Measurements from ENCODE around the gene REG4. TPM values are rescaled to one million over a fixed set of nuclear protein-coding genes. Genes with fewer than 3 reads are reported as not detected.

Gene REG4
- total and polyA plus RNA-seq, 11 donors, result 0.07 TPM; not detected in 10

DNA sequence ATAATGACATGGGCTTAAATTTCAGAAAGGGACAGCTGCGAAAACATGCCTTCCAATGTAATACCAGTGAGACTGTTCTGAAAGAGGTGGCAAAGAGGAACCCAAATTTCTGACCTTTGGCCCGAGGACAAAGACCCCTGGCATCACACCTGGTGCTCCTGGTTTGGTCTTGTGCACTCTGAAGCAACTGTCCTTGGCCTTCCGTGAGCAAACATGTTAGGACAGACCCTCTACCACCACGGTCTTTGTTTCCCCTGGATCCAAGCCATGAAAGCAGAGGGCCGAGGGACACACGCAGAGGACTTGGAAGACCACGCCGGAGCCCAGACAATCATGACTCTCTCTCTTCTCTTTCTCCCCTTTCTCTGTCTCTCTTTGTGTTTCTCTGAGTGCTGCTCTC is 6.0 kb downstream of the REG4 start:
- no peak for DNase-seq
- Histone ChIP-seq H3K36me3 (no peaks in the 10 kb centered on the region), H3K27me3 (peaks cover 0 to 19% (median 0%) of the 10 kb centered on the region in 9 donors), H3K4me1 (no peaks in the 10 kb centered on the region), H3K9me3 (no peaks in the 10 kb centered on the region), H3K27ac (no peak overlapping the region), H3K4me3 (no peak overlapping the region)
- no peak for ATAC-seq
- intact Hi-C loops (cut with DNase I), result loop anchor here in 3 of 10 donors (5.0 to 10.0 kb wide), 2 partner anchors 60 to 63 kb away; no protein-coding TSS in a partner anchor
- no peak for TF ChIP-seq POLR2A (IDR thresholded peaks at IDR 0.05)
- TF ChIP-seq, protein P1, sequence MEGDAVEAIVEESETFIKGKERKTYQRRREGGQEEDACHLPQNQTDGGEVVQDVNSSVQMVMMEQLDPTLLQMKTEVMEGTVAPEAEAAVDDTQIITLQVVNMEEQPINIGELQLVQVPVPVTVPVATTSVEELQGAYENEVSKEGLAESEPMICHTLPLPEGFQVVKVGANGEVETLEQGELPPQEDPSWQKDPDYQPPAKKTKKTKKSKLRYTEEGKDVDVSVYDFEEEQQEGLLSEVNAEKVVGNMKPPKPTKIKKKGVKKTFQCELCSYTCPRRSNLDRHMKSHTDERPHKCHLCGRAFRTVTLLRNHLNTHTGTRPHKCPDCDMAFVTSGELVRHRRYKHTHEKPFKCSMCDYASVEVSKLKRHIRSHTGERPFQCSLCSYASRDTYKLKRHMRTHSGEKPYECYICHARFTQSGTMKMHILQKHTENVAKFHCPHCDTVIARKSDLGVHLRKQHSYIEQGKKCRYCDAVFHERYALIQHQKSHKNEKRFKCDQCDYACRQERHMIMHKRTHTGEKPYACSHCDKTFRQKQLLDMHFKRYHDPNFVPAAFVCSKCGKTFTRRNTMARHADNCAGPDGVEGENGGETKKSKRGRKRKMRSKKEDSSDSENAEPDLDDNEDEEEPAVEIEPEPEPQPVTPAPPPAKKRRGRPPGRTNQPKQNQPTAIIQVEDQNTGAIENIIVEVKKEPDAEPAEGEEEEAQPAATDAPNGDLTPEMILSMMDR (IDR thresholded peaks at IDR 0.05), result no peak
- WGBS, 4 donors, result 85 to 92% (median 86%) methylated on average over 8 of the region's 8 CpGs

DNA sequence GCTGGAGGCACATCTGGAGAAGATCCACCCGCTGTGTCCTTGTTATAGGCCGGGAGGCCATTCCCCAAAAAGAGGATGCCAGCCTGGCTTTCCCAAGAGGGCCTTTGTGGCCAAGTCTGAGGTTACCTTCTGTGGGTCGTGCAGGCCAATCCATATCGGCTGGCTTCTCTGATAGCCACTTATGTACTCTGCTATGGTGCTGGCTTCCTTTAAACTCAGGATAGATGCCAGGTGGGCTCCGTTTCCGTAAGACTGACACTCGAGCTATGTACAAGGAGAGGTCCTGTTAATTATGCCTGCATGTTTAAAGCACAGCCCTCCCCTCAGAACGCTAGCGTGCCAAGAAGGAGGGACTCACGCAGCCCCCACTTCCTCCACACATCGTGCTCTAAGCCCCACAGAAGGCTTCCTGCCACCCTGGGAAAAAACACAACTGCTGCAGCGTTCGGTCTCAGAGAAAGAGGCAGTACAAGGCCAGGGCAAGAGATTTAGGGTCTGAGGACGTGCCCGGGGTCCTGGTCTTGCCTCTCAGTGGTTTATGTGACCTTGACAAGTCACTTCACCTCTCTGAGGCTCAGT is 11.6 kb downstream of the REG4 start:
- intact Hi-C loops (cut with DNase I), result loop anchor here in 1 of 10 donors (10.0 kb wide), 1 partner anchor 55 kb away; no protein-coding TSS in a partner anchor
- H3K27me3 ChIP-seq, result no peaks in the 10 kb centered on the region
- H3K27ac ChIP-seq, result no peak overlapping the region
- DNase-seq, result no peak
- H3K4me1 ChIP-seq, result no peaks in the 10 kb centered on the region
- TF ChIP-seq POLR2A (IDR thresholded peaks at IDR 0.05), result no peak
- TF ChIP-seq, protein P1 (IDR thresholded peaks at IDR 0.05), result no peak
- ATAC-seq, result no peak
- H3K4me3 ChIP-seq, result no peak overlapping the region
- WGBS, 4 donors, result 75 to 81% (median 79%) methylated on average over 15 of the region's 15 CpGs
- no peaks in the 10 kb centered on the region for H3K36me3 ChIP-seq
- H3K9me3 ChIP-seq, result no peaks in the 10 kb centered on the region

DNA sequence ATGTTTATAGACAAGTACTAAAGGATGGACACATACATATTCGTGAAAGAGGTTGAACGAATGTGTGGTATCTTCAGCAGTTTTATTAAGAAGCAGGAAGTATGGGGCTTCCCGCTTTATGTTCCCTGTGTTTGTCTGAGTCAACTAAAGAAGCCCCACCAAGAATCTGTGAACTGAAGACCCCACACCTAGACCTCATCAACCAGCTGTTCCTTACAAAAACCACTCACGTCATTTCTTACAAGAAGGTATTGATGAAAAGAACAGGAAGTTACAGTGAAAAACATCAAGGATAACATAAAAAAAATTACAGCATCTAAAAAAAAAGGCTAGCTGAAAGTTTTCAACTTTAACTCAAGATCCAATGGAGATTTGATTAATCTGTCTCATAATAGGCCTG is 12.3 kb downstream of the REG4 start:
- intact Hi-C loops (cut with DNase I), result no loop called here
- H3K4me3 ChIP-seq, result no peak overlapping the region
- ATAC-seq, result no peak
- TF ChIP-seq, protein P1 (IDR thresholded peaks at IDR 0.05), result no peak
- TF ChIP-seq POLR2A (IDR thresholded peaks at IDR 0.05), result no peak
- no peaks in the 10 kb centered on the region for H3K36me3 ChIP-seq
- no peak for DNase-seq
- H3K9me3 ChIP-seq, result no peaks in the 10 kb centered on the region
- 83 to 89% (median 85%) methylated on average over 4 of the region's 4 CpGs for WGBS, 4 donors
- H3K27ac ChIP-seq, result no peak overlapping the region
- peaks cover 0 to 5% (median 0%) of the 10 kb centered on the region in 12 donors for H3K4me1 ChIP-seq
- no peaks in the 10 kb centered on the region for H3K27me3 ChIP-seq

DNA sequence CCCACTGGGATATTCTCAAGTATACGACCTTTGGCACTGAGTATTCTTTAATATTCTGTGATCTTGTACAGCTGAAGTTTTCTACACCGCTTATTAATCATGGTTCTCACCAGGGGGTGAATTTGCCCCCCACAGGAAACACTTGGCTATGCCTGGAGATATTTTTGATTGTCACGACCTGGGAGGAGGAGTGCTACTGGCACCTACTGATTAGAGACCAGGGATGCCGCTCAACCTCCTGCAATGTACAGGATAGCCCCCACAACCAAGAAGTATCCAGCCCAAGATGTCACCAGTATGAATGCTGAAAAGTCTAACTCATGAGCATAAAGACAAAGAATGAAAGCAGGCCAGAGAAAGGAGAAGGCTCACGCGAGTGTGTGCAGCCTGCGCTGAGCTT is 13.7 kb downstream of the REG4 start:
- TF ChIP-seq POLR2A (IDR thresholded peaks at IDR 0.05), result no peak
- TF ChIP-seq, protein P1 (IDR thresholded peaks at IDR 0.05), result no peak
- ATAC-seq (no peak), DNase-seq (no peak)
- no peak overlapping the region for H3K27ac ChIP-seq
- H3K27me3 ChIP-seq, result no peaks in the 10 kb centered on the region
- H3K4me1 ChIP-seq, result peaks cover 0 to 5% (median 0%) of the 10 kb centered on the region in 12 donors
- H3K9me3 ChIP-seq, result no peaks in the 10 kb centered on the region
- H3K4me3 ChIP-seq, result no peak overlapping the region
- intact Hi-C loops (cut with DNase I), result no loop called here
- 81 to 94% (median 91%) methylated on average over 7 of the region's 7 CpGs for WGBS, 4 donors
- H3K36me3 ChIP-seq, result no peaks in the 10 kb centered on the region

Measured in heart left ventricle (tissue), 16 donors.